SKM-1 treated with dmso at 0.1 percent for 144 hours (cell line): ENCODE data around the gene PHRF1.

Experiments
- DNase-seq: peaks from one replicate; lab custom pipeline; 2025; ENCODE audit not compliant: unreplicated experiment; lab: John Stamatoyannopoulos, UW

The PHRF1 gene

DNA sequence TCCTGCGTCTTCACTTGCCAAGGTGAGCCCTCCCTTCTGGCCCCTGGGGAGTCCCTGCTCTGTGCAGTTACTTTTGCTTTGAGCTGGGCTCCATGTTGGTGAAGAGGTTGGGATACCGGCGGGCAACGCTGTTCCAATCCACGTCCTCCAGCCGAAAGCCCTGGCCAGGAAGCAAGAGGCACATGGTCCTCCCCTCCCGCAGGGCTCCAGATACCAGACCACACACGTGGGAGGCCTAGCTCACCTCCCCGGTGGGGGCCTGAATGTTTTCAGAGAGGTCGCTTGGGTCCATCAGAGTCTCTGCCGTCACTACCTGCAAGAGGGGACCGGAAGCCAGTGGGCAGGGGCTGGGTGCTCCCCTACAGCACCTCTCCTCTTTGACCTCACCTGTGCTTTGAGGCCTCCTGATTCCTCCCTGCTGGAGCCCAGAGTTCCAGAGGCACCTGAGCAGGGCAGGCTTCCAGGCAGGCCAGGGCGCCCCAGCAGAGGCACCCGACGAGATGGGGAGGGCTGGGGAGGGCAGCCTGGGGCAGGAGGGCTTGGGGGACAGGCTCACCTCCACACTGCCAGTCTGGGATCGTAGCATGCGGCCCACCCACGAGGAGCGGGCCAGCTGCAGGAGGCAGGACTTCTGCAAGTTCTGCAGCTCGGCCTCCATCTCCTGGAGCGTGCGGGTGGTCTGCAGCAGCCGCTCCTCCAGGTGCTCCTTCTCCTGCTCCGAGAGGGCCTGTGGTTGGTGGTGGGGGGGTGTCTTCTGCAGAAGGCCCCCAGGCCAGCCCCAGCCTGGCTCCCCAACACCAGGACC lies 18.7 kb upstream of the PHRF1 start:
- no peak for DNase-seq

- no peak for DNase-seq
Observed at GRCh38 chr11:558503-558902, 17.8 kb upstream of the PHRF1 start.

DNA sequence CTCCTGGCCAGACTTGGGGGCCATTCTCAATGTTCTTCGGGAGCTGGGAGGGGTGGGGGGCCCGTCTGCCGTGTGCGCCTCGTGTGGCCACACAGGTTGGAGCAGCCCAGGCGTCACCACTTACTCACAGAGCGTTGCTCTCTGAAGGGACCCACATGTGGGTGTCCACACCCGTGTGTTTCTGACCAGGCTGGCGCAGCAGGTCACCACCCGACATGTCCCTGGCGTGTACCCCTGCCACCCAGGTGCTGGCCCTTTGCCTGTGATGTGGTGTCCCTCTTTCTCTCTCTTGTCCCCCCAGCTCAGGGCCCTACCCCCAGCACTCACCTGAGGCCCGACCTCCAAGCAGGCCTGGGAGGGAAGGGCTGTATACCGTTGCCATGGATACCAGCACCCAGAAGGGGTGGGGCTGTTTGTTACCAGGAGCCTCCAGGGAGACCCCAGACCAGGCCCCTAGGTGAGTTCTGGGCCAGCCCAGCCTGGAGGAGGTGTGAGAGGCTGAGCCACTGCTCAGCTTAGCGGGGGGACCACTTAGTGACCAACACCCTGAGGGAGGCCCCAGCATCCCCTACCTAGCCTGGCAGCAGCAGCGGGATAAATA lies 17.1 kb upstream of the PHRF1 start:
- DNase-seq = no peak

DNA sequence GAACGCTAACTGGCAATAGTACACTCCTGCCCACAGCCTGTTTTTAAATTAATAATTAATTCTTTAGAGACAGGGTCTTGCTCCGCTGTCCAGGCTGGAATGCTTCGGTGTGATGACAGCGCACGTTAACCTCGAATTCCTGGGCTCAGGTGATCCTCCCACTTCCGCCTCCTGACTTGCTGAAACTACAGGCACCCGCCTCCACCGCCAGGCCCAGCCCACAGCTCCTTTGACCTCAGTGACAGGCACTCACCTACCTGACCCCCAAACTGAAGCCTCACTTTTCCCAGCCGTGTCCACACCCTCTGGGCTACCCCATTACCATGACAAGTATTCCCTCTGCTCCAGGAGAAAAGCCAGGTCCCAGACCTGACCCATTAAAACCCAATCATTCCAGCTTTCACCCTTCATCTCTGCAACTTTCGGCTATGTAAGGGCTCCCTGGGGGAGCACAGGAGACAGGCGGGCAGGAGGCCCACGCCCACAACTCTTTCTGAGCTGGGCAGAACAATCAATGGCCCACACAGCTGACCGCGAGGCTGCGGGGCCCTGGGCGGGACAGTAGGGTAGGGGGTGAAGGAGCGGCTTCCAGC lies 16.5 kb upstream of the PHRF1 start:
- DNase-seq = no peak

DNA sequence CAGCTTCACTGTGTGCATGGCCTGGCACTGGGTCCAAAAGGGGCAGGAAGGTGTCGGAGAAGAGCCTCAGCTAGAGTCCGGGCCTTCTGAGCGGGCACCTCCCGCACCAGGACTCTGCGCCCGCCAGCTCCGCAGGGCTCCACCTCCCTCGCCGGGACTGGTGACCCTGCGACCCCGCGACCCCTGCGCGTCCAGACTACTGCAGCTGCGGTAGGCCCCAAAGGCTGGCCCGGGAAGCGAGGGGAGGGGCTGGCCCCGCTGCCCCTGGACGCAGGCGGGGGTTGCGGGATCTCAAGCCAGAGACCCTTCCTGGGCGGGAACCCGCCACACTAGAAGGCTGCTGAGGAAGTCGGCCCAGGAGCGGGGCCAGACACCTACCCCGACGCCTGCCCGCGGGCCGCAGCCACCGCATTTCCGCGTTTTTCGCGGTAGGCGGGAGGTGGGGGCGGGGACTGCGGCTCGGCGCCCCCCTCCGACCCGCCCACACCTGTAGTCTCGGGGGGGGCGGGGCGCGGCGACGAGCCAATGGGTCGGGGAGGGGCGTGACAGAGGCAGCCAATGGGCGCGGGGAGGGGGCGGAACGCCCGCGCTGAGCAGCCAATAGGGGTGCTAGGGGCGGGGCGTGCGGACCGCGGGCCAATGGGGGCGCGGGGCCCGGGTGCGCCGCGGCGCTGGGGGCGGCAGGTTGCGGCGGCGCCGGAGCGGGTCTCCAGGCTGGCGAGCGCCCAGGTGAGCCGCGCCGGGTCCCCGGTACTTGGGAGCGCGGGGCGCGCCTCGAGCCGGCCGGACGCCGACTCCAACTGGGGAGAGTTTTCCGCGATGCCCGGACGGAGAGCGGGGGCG lies 15.7 kb upstream of the PHRF1 start, which contains the start of the genes LMNTD2 and RASSF7:
LMNTD2 (minus strand) TSS at position 434 of the 843 bp plus-strand sequence; CDS start at position 412, 22 bp downstream.
RASSF7 (plus strand) TSS at position 666 of the 843 bp plus-strand sequence. CDS start 799 bp downstream, outside the sequence.
- DNase-seq = peak; percentile 86

- peak; percentile 24 for DNase-seq
Observed at GRCh38 chr11:561148-562003, 14.9 kb upstream of the PHRF1 start.

- no peak for DNase-seq
Observed at GRCh38 chr11:562046-562645, 14.1 kb upstream of the PHRF1 start.

GRCh38 chr11:563066-563811 lies 13.0 kb upstream of the PHRF1 start:
- no peak for DNase-seq

DNA sequence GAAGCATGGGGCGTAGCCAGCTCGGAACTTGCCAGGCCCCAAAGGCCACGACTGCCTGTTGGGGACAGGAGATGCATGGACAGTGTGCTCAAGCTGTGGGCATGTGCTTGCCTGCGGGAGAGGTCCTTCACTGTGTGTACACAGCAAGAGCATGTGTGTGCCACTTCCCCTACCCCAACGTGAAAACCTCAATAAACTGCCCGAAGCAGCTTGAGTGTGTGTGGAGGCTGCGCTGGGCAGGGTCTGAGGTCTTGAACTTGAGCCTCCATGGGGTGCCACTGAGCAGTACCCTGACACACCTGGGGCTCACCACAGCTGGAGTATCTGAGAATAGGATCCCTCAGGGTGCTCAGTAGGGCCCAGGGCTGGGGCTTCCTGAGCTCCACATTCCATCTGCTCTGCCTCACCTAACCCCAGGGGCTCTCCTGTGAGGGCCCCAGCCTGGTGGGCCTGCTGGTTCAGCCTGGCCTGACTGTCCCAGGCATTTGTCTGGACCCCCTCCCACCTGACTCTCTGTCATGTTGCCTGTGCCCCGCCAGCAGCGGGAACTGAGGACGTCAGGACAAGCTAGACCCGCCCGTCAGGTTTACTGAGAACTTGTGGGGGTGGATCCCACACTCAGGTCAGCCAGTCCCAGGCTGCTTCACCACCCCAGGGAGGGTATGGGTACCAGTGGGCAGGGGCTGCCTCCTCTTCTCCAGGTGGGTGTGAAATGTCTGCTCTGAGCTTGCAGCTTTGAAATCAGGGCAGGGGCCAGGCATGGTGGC lies 12.3 kb upstream of the PHRF1 start:
- no peak for DNase-seq

DNA sequence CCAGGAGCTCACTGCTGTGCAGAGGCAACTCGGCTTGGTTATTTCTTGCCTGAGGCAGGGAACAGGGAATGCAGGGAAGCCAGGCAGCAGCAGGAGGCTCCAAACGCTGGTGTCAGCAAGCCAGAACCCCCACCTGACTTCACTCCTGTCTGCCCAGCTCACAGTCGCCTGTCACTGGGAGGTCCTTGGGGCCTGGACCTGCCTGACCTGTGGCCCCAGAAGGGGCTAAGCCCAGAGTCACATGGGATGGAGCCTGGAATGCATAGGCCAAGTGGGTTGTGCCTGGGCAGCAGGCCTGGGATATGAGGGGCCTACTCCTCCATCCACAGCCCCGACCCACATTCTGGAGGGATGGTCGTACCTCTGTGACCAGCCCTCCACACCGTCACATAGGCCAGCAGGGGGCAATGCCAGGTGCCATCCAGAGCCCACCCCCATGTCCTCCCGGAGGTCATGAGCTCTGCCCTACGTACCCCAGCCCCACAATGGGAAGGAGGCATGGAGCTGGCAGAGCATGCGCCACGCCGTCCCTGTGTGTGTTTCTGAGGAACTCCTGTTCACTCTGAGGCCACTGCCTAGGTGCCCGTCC lies 10.3 kb upstream of the PHRF1 start:
- no peak for DNase-seq

- no peak for DNase-seq
Observed at GRCh38 chr11:567011-567628, 9.2 kb upstream of the PHRF1 start.

DNA sequence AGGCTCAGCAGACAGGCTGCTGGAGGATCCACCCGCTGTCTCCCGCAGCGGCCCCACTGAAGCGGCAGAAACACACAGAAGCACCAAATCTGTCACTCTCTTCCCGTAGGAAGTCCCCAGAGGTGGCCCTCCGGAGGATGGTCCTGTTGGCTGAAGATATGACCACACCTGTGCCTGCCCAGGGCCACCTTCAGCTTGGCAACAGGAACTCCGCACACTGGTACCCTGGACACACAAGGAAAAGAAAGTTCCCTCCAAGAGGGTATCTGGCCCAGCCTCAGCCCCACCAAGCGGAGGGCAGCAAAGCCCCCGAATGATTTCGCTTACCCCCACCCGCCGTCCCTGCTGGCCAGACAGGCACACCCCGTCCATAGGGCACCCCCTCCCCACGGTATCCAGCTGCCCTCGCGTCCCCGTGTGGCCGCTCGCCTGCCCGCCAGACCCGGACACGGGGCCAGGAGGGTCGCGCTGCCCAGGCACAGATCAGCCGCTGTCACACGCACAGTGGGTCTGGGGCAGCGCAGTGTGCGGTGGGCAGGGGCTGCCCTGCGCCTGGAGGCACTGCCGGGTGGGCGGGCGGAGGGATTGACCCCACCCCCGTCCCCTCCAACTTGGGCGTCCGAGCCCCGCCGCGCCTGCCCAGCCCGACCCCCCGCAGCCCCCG lies 8.5 kb upstream of the PHRF1 start:
- no peak for DNase-seq

GRCh38 chr11:568306-569157 lies 7.7 kb upstream of the PHRF1 start:
- peak; percentile 84 for DNase-seq

- no peak for DNase-seq
Observed at GRCh38 chr11:569158-569885, 6.9 kb upstream of the PHRF1 start.

DNA sequence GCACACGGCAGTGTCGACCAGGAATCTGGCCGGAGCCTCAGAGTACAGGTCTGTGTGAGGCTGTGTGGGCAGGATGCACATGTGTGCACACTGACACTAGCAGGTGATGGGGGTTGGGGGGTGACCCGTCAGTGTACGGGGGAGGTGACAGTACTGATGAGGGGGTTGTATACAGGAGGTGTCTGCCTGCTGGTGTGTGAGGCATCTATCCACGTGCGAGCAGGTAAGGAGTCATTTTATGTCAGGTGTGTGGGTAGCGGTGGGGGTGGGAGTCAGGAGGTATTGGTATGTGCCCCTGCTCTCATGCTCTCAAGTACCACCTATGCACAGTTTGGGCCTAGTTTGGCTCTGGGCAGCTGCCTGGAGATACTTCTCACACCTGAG lies 4.5 kb upstream of the PHRF1 start:
- no peak for DNase-seq
